GM23248 (cell line): ENCODE measurements around the gene DUSP15.

ENCODE experiments used
- EZH2 ChIP-seq: fragments of 200-600 bp; sonication (generic); IDR thresholded peaks from 2 replicates; pipeline ENCODE4 v1.6.1; 2018; ENCODE audit warnings: antibody characterized with exemption, mild to moderate bottlenecking; ENCODE audit not compliant: insufficient read depth, poor library complexity, severe bottlenecking
- EZH2phosphoT487 ChIP-seq: fragments of 200-600 bp; sonication (generic); IDR thresholded peaks from 2 replicates; pipeline ENCODE4 v1.6.1; 2018; ENCODE audit warnings: antibody characterized with exemption, moderate library complexity, mild to moderate bottlenecking, low read depth; ENCODE audit not compliant: insufficient read depth

- TF ChIP-seq EZH2 (no peak), EZH2phosphoT487 (no peak)
Observed at GRCh38 chr20:31842471-31843157, 27.7 kb downstream of the DUSP15 start.
